ENCODE results near the gene RPL37A.

GRCh38 chr2:216480221-216480620, 18.4 kb upstream of the RPL37A start:
- TF ChIP-seq EZH2 (IDR thresholded peaks at IDR 0.05) (no peak), CTCF (IDR thresholded peaks at IDR 0.05) (no peak)
